Natural killer cell (primary cell): ENCODE results near the gene AKT1. TPM values are rescaled to one million over a fixed set of nuclear protein-coding genes. Genes with fewer than 3 reads are reported as not detected.

ENCODE experiments used
- ATAC-seq, 3 donors: fragments of 150-1000 bp in 2 of 3; fragments of 200-7000 bp in 1 of 3; cut with Tn5 transposase; 1 replicate in 1 of 3; 2 replicates in 2 of 3; pipeline ENCODE4 v1.10.0; 2021; ENCODE audit warnings: mild to moderate bottlenecking in 2 of 3, moderate library complexity in 2 of 3
- DNase-seq, 2 donors: peaks; one replicate each; pipeline versions ENCODE4 v3.0.0 to v3.0.0-alpha.2; 2013 to 2021; ENCODE audit warnings: mixed read lengths in 1 of 2
- H3K27ac ChIP-seq: one replicate; pipeline ENCODE4 v1.5.1; 2013; ENCODE audit warnings: mild to moderate bottlenecking, low read length
- H3K27me3 ChIP-seq: one replicate; pipeline ENCODE4 v1.6.1; 2013; ENCODE audit warnings: low read length; ENCODE audit not compliant: control insufficient read depth, insufficient read depth
- H3K36me3 ChIP-seq: one replicate; pipeline ENCODE4 v1.6.1; 2013; ENCODE audit warnings: low read length; ENCODE audit not compliant: control insufficient read depth, insufficient read depth
- H3K4me1 ChIP-seq: one replicate; pipeline ENCODE4 v1.6.1; 2013; ENCODE audit warnings: low read length; ENCODE audit not compliant: control insufficient read depth, insufficient read depth
- H3K4me3 ChIP-seq: one replicate; pipeline ENCODE4 v1.5.1; 2013; ENCODE audit warnings: low read length
- H3K9me3 ChIP-seq: one replicate; pipeline ENCODE4 v1.6.1; 2013; ENCODE audit warnings: low read length; ENCODE audit not compliant: control insufficient read depth, insufficient read depth
- H3K27ac Mint-ChIP-seq, 2 donors: one replicate each; pipeline ENCODE4 v1.8.0; 2022; ENCODE audit warnings: mild to moderate bottlenecking in 2 of 2, mixed read lengths in 2 of 2, moderate library complexity in 1 of 2
- H3K27me3 Mint-ChIP-seq, 2 donors: one replicate each; pipeline ENCODE4 v1.8.0; 2022; ENCODE audit warnings: low read depth in 2 of 2, mixed read lengths in 2 of 2
- H3K36me3 Mint-ChIP-seq: one replicate; pipeline ENCODE4 v1.8.0; 2022; ENCODE audit warnings: mixed read lengths
- H3K4me1 Mint-ChIP-seq, 2 donors: one replicate each; pipeline ENCODE4 v1.8.0; 2022; ENCODE audit warnings: mixed read lengths in 2 of 2
- H3K4me3 Mint-ChIP-seq: one replicate; pipeline ENCODE4 v1.8.0; 2022; ENCODE audit warnings: mild to moderate bottlenecking, moderate library complexity, mixed read lengths
- H3K9me3 Mint-ChIP-seq, 2 donors: one replicate each; pipeline ENCODE4 v1.8.0; 2022; ENCODE audit warnings: mixed read lengths in 2 of 2
- CTCF ChIP-seq: fragments of 200-600 bp; IDR thresholded peaks from one replicate; pipeline ENCODE4 v1.8.0; 2022; ENCODE audit warnings: antibody characterized with exemption
- WGBS: methylation state at CpG from one replicate; pipeline ENCODE4 v1.1.7; 2013; ENCODE audit warnings: missing lambda C conversion rate; ENCODE audit not compliant: insufficient coverage; 5-methylcytosine and 5-hydroxymethylcytosine counted together
- intact Hi-C: fragments of 100-400 bp; cut with micrococcal nuclease; formaldehyde crosslinking; loops from one replicate; pipeline ENCODE4 v1.14.2; 2022
- total RNA-seq, 4 donors: library from RNA; stranded (reverse); fragments of 120-200 nt in 1 of 4; gene quantifications; one replicate each; pipeline versions ENCODE4 v1.2.3 to v1.2.4, GENCODE V29; 2013 to 2022

The AKT1 gene
- total RNA-seq, 3 donors from 2014 or later (not counting 1 experiment from before 2014, with no cell fraction given) = 152 to 163 (median 153) TPM

DNA sequence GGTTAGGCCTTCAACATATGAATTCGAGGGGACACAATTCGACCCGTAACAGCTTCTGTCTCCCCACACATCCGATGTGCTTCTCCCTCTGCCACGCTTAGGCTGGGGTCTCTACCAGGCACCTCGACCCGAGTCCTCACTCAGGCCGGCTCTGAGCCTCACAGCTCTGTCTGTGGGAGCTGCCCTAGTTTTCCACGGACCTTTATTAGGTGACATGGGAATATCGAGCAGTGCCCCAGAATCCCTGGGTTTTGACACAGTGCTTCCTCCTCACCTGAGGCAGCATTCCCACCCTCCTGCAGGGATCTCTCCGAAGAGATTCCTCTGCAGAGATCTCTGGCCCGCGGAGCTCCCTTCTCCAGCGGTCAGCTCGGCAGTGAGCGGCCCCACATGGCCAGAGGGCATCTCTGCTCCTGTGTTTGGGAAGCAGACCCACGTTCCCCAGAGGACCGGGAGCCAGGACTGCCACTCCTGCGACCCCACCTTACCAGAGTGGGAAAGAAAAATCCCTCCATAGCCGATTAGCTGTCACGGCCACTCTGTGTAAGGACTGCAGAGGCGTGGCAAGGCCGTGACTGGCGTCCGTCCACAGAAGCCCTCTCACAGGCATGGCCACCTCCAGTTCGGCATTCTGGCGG, 26.5 kb upstream of the AKT1 start:
- peaks cover 16% of the 10 kb centered on the region for H3K4me1 ChIP-seq
- Mint-ChIP-seq H3K4me1 (peaks cover 7 to 19% of the 10 kb centered on the region in 2 donors), H3K27me3 (peaks cover 0 to 13% of the 10 kb centered on the region in 2 donors), H3K9me3 (peaks cover 0 to 6% of the 10 kb centered on the region in 2 donors), H3K4me3 (no peak overlapping the region), H3K27ac (no peak overlapping the region), H3K36me3 (no peaks in the 10 kb centered on the region)
- DNase-seq = no peak
- intact Hi-C loops = no loop called here
- H3K27ac ChIP-seq = no peak overlapping the region
- peaks cover 5% of the 10 kb centered on the region for H3K27me3 ChIP-seq
- H3K36me3 ChIP-seq = no peaks in the 10 kb centered on the region
- H3K4me3 ChIP-seq = no peak overlapping the region
- 91% methylated on average over 27 of the region's 27 CpGs for WGBS
- H3K9me3 ChIP-seq = peaks cover 3% of the 10 kb centered on the region
- no peak for TF ChIP-seq CTCF
- ATAC-seq = no peak

DNA sequence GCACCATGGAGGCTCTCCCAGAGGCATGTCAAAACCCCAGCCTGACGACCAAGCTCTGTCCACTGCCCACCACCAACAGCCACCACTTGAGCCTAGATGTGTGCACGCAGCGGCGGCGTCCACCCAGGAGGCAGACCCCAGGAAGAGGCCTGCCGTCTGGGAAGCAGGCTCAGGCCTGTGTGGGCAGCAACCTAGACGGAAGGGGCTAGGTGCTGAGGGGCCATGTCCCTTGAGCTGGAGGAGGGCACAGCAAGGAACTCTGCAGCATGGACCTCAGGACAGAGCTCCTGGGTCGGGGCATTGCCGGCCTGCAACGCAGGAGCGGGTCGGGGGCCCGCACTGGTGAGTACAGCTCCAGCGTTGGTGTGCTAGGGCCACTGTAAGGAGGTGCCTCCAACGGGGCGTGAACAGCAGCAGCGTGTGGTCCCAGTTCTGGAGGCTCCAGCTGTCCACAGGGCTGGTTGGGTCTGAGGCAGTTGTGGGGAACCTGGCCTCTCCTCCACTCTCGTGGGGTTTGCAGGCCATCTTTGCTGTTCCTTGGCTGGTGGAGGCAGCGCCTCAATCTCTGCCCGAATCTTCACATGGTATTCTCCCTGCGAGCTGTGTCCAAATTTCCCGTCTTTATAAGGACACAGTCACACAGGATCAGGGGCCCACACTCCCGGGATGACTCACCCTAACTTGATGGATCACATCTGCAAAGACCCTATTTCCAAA, 25.8 kb upstream of the AKT1 start:
- TF ChIP-seq CTCF = no peak
- no peak for ATAC-seq
- Mint-ChIP-seq H3K27me3 (peaks cover 0 to 13% of the 10 kb centered on the region in 2 donors), H3K36me3 (no peaks in the 10 kb centered on the region), H3K4me3 (no peak overlapping the region), H3K9me3 (peaks cover 0 to 6% of the 10 kb centered on the region in 2 donors), H3K27ac (no peak overlapping the region), H3K4me1 (peaks cover 7 to 22% of the 10 kb centered on the region in 2 donors)
- 93% methylated on average over 23 of the region's 23 CpGs for WGBS
- Histone ChIP-seq H3K27ac (no peak overlapping the region), H3K4me3 (no peak overlapping the region), H3K4me1 (peaks cover 17% of the 10 kb centered on the region), H3K36me3 (no peaks in the 10 kb centered on the region), H3K9me3 (peaks cover 3% of the 10 kb centered on the region), H3K27me3 (peaks cover 5% of the 10 kb centered on the region)
- intact Hi-C loops = no loop called here
- no peak for DNase-seq

- peaks cover 14% of the 10 kb centered on the region for H3K4me1 ChIP-seq
- H3K27ac Mint-ChIP-seq = no peak overlapping the region
- no peak overlapping the region for H3K4me3 Mint-ChIP-seq
- no peaks in the 10 kb centered on the region for H3K36me3 ChIP-seq
- H3K4me3 ChIP-seq = no peak overlapping the region
- H3K9me3 Mint-ChIP-seq = peaks cover 0 to 6% of the 10 kb centered on the region in 2 donors
- peaks cover 0 to 13% of the 10 kb centered on the region in 2 donors for H3K27me3 Mint-ChIP-seq
- no peaks in the 10 kb centered on the region for H3K36me3 Mint-ChIP-seq
- intact Hi-C loops = no loop called here
- no peak overlapping the region for H3K27ac ChIP-seq
- TF ChIP-seq CTCF = no peak
- DNase-seq = no peak
- H3K4me1 Mint-ChIP-seq = peaks cover 5 to 21% of the 10 kb centered on the region in 2 donors
- peaks cover 3% of the 10 kb centered on the region for H3K9me3 ChIP-seq
- WGBS = 82% methylated on average over 20 of the region's 22 CpGs
- H3K27me3 ChIP-seq = peaks cover 4% of the 10 kb centered on the region
- no peak for ATAC-seq
These were observed 25.2 kb upstream of the AKT1 start for GRCh38 chr14:104820669-104821228.
